OCI-LY7 (cell line): ENCODE data around the gene PRR14L.

ENCODE experiments used
- CTCF ChIP-seq: fragments of 200-600 bp; sonication (generic); conservative IDR thresholded peaks from 2 replicates; pipeline ENCODE4 v1.5.1; 2014; ENCODE audit warnings: mild to moderate bottlenecking, antibody characterized with exemption, low read length, moderate library complexity, mixed read lengths
- EZH2phosphoT487 ChIP-seq: fragments of 200-600 bp; sonication (generic); IDR thresholded peaks from 2 replicates; pipeline ENCODE4 v1.6.1; 2018; ENCODE audit warnings: low read depth, borderline replicate concordance, mild to moderate bottlenecking, mixed run types, antibody characterized with exemption, low read length, moderate library complexity, mixed read lengths

- TF ChIP-seq EZH2phosphoT487, result no peak
- TF ChIP-seq CTCF, result no peak
Measured at GRCh38 chr22:31654408-31654807, 95.5 kb downstream of the PRR14L start.
